Endothelial cell of umbilical vein (primary cell): ENCODE results near the gene ATP6AP2. TPM values are rescaled to one million over a fixed set of nuclear protein-coding genes. Genes with fewer than 3 reads are reported as not detected.

ENCODE experiments used
- BruUV-seq: library from RNA; stranded (reverse); fragments of 400-500 nt; replicated peaks from 2 replicates; lab custom pipeline; 2021; lab: Mats Ljungman, UMichigan
- CTCF ChIA-PET: fragments of 300-600, 350-600 bp; sonication (Branson Sonifier 250); formaldehyde crosslinking; loops from one replicate; lab custom pipeline; 2021; ENCODE audit warnings: antibody characterized with exemption, inconsistent platforms; lab: Charles Lee
- POLR2A ChIA-PET: fragments of 300-600, 350-600 bp; sonication (Branson Sonifier 250); formaldehyde crosslinking; loops from one replicate; lab custom pipeline; 2021; ENCODE audit warnings: antibody characterized with exemption, inconsistent platforms; lab: Charles Lee
- DNase-seq: peaks from one replicate; pipeline ENCODE4 v3.0.0-alpha.2; 2011; ENCODE audit warnings: low read depth, low spot score
- FAIRE-seq: peaks from 2 replicates; lab custom pipeline; 2011; peaks lifted over from hg19 to GRCh38; lab: Jason Lieb, UNC
- H2AFZ ChIP-seq: 2 replicates; pipeline ENCODE4 v1.6.0; 2012; ENCODE audit warnings: low read depth, low read length, control low read depth, inconsistent platforms
- H3K27ac ChIP-seq: 2 replicates; pipeline ENCODE4 v1.5.1; 2011; ENCODE audit warnings: low read depth, mild to moderate bottlenecking, control low read depth, low read length, moderate library complexity; ENCODE audit not compliant: insufficient read depth
- H3K27me3 ChIP-seq, 2 experiments: 2 replicates each; pipeline versions ENCODE4 v1.6.0 to v1.6.1; 2011; ENCODE audit warnings: low read length in 2 of 2, mixed read lengths in 1 of 2; ENCODE audit not compliant: control insufficient read depth in 2 of 2, insufficient read depth in 2 of 2
- H3K36me3 ChIP-seq, 2 experiments: 2 replicates in 1 of 2; 3 replicates in 1 of 2; pipeline ENCODE4 v1.5.1; 2011; ENCODE audit warnings: low read length in 2 of 2, mild to moderate bottlenecking in 1 of 2, moderate library complexity in 1 of 2; ENCODE audit not compliant: control insufficient read depth in 2 of 2, insufficient read depth in 2 of 2; ENCODE audit errors: extremely low read depth in 1 of 2
- H3K4me1 ChIP-seq: 3 replicates; pipeline ENCODE4 v1.5.1; 2011; ENCODE audit warnings: mild to moderate bottlenecking, low read length; ENCODE audit not compliant: control insufficient read depth, insufficient read depth; ENCODE audit errors: extremely low read depth
- H3K4me2 ChIP-seq: 2 replicates; pipeline ENCODE4 v1.6.1; 2011; ENCODE audit warnings: low read length, control low read depth, mixed read lengths; ENCODE audit not compliant: insufficient read depth
- H3K4me3 ChIP-seq, 3 experiments: fragments of 200-600 bp in 1 of 3; sonication (generic), shearing (Covaris generic) in 1 of 3; replicated peaks in 1 of 3; 2 replicates each; pipeline ENCODE4 v1.5.1; 2011 to 2016; ENCODE audit warnings: control low read depth in 3 of 3, low read length in 3 of 3, mild to moderate bottlenecking in 2 of 3, inconsistent platforms in 1 of 3, low read depth in 1 of 3, moderate library complexity in 1 of 3; ENCODE audit not compliant: insufficient read depth in 1 of 3
- H3K79me2 ChIP-seq: 2 replicates; pipeline ENCODE4 v1.6.0; 2012; ENCODE audit warnings: low read length, inconsistent platforms; ENCODE audit not compliant: control insufficient read depth, insufficient read depth
- H3K9ac ChIP-seq: replicated peaks from 2 replicates; pipeline ENCODE3; 2011; ENCODE audit warnings: low read length, control low read depth; ENCODE audit not compliant: insufficient read depth; ENCODE audit errors: extremely low read depth
- H3K9me1 ChIP-seq: replicated peaks from 3 replicates; pipeline ENCODE4 v1.6.0; 2011; ENCODE audit warnings: mild to moderate bottlenecking, low read length; ENCODE audit not compliant: control insufficient read depth, insufficient read depth; ENCODE audit errors: extremely low read depth
- H3K9me3 ChIP-seq: replicated peaks from 2 replicates; pipeline ENCODE4 v1.5.1; 2012; ENCODE audit warnings: low read length, inconsistent platforms; ENCODE audit not compliant: control insufficient read depth, insufficient read depth
- H4K20me1 ChIP-seq: replicated peaks from 2 replicates; pipeline ENCODE3; 2011; ENCODE audit warnings: mild to moderate bottlenecking, low read length; ENCODE audit not compliant: control insufficient read depth, insufficient read depth; ENCODE audit errors: extremely low read depth
- EZH2 ChIP-seq: IDR thresholded peaks from 2 replicates; pipeline ENCODE4 v1.6.1; 2012; ENCODE audit warnings: borderline replicate concordance, low read depth, mild to moderate bottlenecking, moderate library complexity, low read length, inconsistent platforms; ENCODE audit not compliant: severe bottlenecking
- FOS ChIP-seq: IDR thresholded peaks from 2 replicates; pipeline ENCODE4 v1.6.1; 2011; ENCODE audit warnings: mild to moderate bottlenecking, low read length, moderate library complexity, borderline replicate concordance; ENCODE audit not compliant: insufficient read depth
- GATA2 ChIP-seq: IDR thresholded peaks from 2 replicates; pipeline ENCODE4 v1.7.0; 2011; ENCODE audit warnings: low read depth, mild to moderate bottlenecking, moderate library complexity, mixed read lengths, low read length; ENCODE audit not compliant: insufficient read length, insufficient read depth
- JUN ChIP-seq: IDR thresholded peaks from 2 replicates; pipeline ENCODE4 v1.6.1; 2011; ENCODE audit warnings: borderline replicate concordance, low read depth; ENCODE audit not compliant: insufficient read length, insufficient read depth
- MAX ChIP-seq: IDR thresholded peaks from 2 replicates; pipeline ENCODE4 v1.6.1; 2011; ENCODE audit not compliant: insufficient read depth, insufficient read length
- MYC ChIP-seq: IDR thresholded peaks from one replicate; pipeline ENCODE4 v1.6.1; 2011; ENCODE audit warnings: mild to moderate bottlenecking, low read depth, low read length
- POLR2A ChIP-seq: IDR thresholded peaks from 2 replicates; pipeline ENCODE4 v1.6.1; 2012; ENCODE audit warnings: low read depth, mild to moderate bottlenecking, control low read depth, low read length
- POLR2AphosphoS5 ChIP-seq: IDR thresholded peaks from 2 replicates; pipeline ENCODE4 v1.6.1; 2012; ENCODE audit warnings: low read depth, mild to moderate bottlenecking, control low read depth, low read length, moderate library complexity; ENCODE audit not compliant: insufficient read depth
- dilution Hi-C: fragments of 300-500 bp; cut with MboI; formaldehyde crosslinking; loops from one replicate; pipeline ENCODE4 v1.15.0; 2019; ENCODE audit warnings: low sequenced_read_pairs; ENCODE audit not compliant: extremely low pct_ligation_motif_present
- intact Hi-C: fragments of 100-400 bp; cut with micrococcal nuclease; formaldehyde crosslinking; loops from one replicate; pipeline ENCODE4 v1.10.0; 2022
- polyA plus RNA-seq, 4 experiments: library from polyadenylated mRNA; depleted of rRNA in 3 of 4; stranded (reverse) in 3 of 4; unstranded in 1 of 4; fragments of >200 nt; gene quantifications; 2 replicates each; pipeline versions ENCODE4 v1.2.1 to v1.2.3, GENCODE V29; 2011 to 2012; ENCODE audit warnings: missing spikeins in 1 of 4
- total RNA-seq: library from RNA; stranded (reverse); gene quantifications from 2 replicates; pipeline ENCODE4 v1.2.3, GENCODE V29; 2021
- TF ChIP-seq, protein P1 (sequence below), 2 donors: IDR thresholded peaks; 1 replicate in 1 of 2; 2 replicates in 1 of 2; pipeline ENCODE4 v1.5.1; 2011; ENCODE audit warnings: low read length in 2 of 2, mild to moderate bottlenecking in 2 of 2, moderate library complexity in 2 of 2, control low read depth in 1 of 2, inconsistent platforms in 1 of 2, low read depth in 1 of 2; ENCODE audit not compliant: insufficient read depth in 1 of 2; ENCODE audit errors: extremely low read depth in 1 of 2

ATP6AP2 gene
- total and polyA plus RNA-seq, 2 donors (not counting 3 experiments of a cell fraction or from before 2014, with no cell fraction given): 84.6 to 95.9 TPM

DNA sequence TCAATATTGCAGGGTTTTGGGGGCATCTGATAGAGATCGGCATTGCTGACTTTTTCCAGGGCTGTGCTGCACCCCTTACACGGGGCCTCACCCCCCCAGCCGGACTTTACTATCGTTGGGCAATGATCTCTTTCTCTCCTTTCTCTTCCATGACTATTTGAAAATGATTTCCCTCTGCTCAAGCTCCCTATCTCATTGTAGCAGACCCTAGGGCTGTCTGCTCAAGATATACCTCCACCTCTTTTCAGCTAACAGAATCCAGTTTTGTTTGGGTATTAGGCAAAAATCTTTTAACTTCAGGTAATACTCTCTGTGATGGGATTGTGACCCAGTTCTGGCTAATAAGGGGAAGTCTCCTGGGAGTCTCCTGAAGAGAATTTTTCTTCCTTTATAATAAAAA is 43.5 kb upstream of the ATP6AP2 start:
- CTCF ChIA-PET: no interaction called here
- Histone ChIP-seq H3K9ac (no peak overlapping the region), H4K20me1 (no peaks in the 10 kb centered on the region), H3K9me1 (no peaks in the 10 kb centered on the region), H2AFZ (no peak overlapping the region), H3K4me1 (no peaks in the 10 kb centered on the region), H3K4me3 (no peak overlapping the region), H3K36me3 (no peaks in the 10 kb centered on the region), H3K27ac (no peak overlapping the region), H3K79me2 (no peaks in the 10 kb centered on the region), H3K27me3 (peaks cover 5 to 19% of the 10 kb centered on the region in 2 experiments), H3K4me2 (no peak overlapping the region), H3K9me3 (no peaks in the 10 kb centered on the region)
- dilution Hi-C loops (no loop called here), intact Hi-C loops (no loop called here)
- DNase-seq (no peak), FAIRE-seq (no peak)
- no TSS peak for BruUV-seq
- POLR2A ChIA-PET: no interaction called here
- TF ChIP-seq MAX (no peak), POLR2AphosphoS5 (no peak), JUN (no peak), GATA2 (no peak), EZH2 (no peak), MYC (no peak), FOS (no peak), POLR2A (no peak)
- TF ChIP-seq, protein P1, sequence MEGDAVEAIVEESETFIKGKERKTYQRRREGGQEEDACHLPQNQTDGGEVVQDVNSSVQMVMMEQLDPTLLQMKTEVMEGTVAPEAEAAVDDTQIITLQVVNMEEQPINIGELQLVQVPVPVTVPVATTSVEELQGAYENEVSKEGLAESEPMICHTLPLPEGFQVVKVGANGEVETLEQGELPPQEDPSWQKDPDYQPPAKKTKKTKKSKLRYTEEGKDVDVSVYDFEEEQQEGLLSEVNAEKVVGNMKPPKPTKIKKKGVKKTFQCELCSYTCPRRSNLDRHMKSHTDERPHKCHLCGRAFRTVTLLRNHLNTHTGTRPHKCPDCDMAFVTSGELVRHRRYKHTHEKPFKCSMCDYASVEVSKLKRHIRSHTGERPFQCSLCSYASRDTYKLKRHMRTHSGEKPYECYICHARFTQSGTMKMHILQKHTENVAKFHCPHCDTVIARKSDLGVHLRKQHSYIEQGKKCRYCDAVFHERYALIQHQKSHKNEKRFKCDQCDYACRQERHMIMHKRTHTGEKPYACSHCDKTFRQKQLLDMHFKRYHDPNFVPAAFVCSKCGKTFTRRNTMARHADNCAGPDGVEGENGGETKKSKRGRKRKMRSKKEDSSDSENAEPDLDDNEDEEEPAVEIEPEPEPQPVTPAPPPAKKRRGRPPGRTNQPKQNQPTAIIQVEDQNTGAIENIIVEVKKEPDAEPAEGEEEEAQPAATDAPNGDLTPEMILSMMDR (IDR thresholded peaks at IDR 0.05; ENCODE audit: extremely low read depth in 1 of 2, insufficient read depth in 1 of 2, low read depth in 1 of 2, low read length in 2 of 2): no peak
